HL-60 (cell line): Measurements from ENCODE around the gene ATP2B3.

Experiments used
- CTCF ChIP-seq: IDR thresholded peaks from one replicate; pipeline ENCODE4 v1.5.1; 2011; ENCODE audit warnings: low read length, control low read depth, inconsistent platforms; ENCODE audit not compliant: insufficient read depth
- REST ChIP-seq: IDR thresholded peaks from 2 replicates; pipeline ENCODE4 v1.6.1; 2012; ENCODE audit warnings: low read depth; ENCODE audit not compliant: insufficient replicate concordance
- SPI1 ChIP-seq: IDR thresholded peaks from 2 replicates; pipeline ENCODE4 v1.6.1; 2012; ENCODE audit warnings: low read depth, mild to moderate bottlenecking, borderline replicate concordance

- TF ChIP-seq CTCF (no peak), SPI1 (no peak), REST (no peak)
Observed at GRCh38 chrX:153572601-153573000, 55.2 kb downstream of the ATP2B3 start.
